ENCODE measurements around the gene FANCD2OS.
A peak's percentile ranks its signal among the peaks of the same experiment; 100 is the strongest.
"Not testable (repeated sequence)": the region's sequence is repeated elsewhere in the genome, so short reads cannot be mapped to it uniquely, and the experiment has no call there.

Gene FANCD2OS, protein sequence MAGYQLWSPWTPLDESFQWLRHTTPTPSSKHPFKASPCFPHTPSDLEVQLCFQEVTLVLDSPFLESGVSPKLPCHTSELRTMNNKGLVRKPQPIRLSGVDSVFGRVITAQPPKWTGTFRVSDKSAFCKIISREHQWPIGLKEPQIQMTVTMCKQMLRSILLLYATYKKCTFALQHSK

GRCh38 chr3:10108091-10108490, at the start of gene FANCD2OS:
Gene FANCD2OS, minus strand, starts transcription at chr3:10108255. Its CDS starts 3,481 bp downstream, at chr3:10104774.
- no peak for DNase-seq

GRCh38 chr3:10157031-10157430, 49.0 kb upstream of the FANCD2OS start:
- DNase-seq, result no peak

GRCh38 chr3:10155658-10156057, 47.6 kb upstream of the FANCD2OS start:
- no peak for DNase-seq

DNA sequence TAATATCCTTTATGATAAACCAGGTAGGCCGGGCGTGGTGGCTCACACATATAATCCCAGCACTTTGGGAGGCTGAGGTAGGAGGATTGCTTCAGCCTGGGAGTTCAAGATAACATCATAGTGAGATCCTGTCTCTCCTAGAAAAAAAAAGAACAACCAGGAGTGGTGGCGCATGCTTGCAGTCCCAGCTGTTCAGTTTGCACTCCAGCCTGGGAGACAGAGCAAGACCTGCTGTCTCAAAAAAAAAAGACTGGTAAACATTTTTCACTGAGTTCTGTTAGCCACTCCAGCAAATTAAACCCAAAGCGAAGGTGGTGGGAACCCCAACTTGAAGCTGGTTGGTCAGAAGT, 47.0 kb upstream of the FANCD2OS start:
- DNase-seq, result no peak

GRCh38 chr3:10154335-10155122, 46.5 kb upstream of the FANCD2OS start:
- no peak for DNase-seq

GRCh38 chr3:10150987-10151386, 42.9 kb upstream of the FANCD2OS start:
- no peak for DNase-seq

GRCh38 chr3:10149226-10149625, 41.2 kb upstream of the FANCD2OS start:
- DNase-seq, result no peak

GRCh38 chr3:10145685-10146084, 37.6 kb upstream of the FANCD2OS start:
- no peak for DNase-seq

- no peak for DNase-seq
Observed at GRCh38 chr3:10142707-10143560, 34.9 kb upstream of the FANCD2OS start.

- no peak for DNase-seq
Observed at GRCh38 chr3:10140996-10141546, 33.0 kb upstream of the FANCD2OS start.

GRCh38 chr3:10137178-10137577, 29.1 kb upstream of the FANCD2OS start:
- no peak for DNase-seq

DNA sequence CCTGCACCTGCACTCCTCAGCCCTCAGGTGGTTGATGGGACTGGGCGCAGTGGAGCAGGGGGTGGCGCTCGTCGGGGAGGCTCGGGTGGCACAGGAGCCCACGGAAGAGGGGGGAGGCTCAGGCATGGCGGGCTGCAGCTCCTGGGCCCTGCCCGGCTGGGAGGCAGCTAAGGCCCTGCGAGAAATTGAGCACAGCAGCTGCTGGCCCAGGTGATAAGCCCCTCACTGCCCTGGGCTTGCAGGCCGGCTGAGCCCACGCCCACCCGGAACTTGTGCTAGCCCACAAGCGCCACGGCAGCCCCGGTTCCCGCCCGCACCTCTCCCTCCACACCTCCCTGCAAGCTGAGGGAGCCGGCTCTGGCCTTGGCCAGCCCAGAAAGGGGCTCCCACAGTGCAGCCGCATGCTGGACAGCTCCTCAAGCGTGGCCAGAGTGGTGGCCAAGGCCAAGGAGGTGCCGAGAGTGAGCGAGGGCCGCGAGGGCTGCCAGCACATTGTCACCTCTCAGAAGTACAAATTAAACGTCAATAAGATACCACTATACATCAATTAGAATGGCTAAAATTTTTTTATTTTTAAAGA, 28.5 kb upstream of the FANCD2OS start:
- no peak for DNase-seq

GRCh38 chr3:10135872-10136271, 27.8 kb upstream of the FANCD2OS start:
- DNase-seq, result not testable (repeated sequence)

DNA sequence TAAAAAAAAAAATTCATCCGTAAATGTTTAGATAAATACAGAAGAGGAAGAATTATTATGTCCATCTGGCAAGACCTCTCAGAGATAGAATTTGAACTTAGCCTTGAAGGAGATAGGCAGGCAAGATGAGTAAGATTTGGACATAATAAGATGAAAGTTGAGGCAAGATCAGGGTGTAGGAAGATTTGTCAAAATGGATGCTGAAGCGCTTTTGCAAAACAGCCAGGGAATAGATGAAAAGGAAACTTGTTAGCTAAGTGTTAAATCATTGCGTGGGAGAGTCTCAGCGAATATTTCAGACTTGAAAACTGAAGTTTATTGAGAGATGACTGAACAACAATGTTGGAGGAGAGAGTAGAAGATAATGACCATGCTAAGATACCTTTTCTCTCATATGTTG, 14.7 kb upstream of the FANCD2OS start:
- no peak for DNase-seq

DNA sequence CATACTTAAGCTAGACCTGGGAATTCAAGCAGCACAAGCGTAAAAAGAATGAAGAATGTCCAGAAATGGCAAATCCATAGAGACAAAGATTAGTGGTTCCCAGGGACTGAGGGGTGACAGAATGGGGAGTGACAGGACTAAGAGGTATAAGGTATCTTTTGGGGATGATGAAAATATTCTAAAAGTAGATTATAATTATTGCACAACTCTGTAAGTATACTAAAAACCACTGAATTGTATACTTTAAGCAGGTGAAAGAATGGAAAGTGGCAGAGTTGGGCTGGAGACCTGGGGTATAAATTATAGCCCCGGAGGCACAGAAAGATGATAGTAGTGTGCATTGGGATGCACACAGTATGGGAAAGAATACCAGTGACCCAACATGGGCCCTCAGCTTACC, 13.0 kb upstream of the FANCD2OS start:
- DNase-seq, result no peak

DNA sequence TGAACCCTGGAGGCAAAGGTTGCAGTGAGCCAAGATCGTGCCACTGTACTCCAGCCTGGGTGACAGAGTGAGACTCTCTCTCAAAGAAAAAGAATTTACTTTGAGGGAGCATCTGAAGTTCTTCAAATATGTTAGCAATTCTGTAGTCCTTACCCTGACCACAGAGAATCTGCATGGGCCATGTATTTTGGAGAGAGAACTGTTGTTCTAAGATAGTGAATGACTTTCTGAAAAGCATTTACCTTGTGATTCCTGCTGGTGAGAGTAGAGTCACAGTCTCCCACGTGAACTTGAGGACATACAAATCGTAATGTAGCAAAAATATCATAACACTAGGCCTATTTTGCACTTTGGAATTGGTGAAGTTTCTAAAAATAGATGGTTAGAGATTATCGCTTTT, 11.3 kb upstream of the FANCD2OS start:
- DNase-seq, result no peak

DNA sequence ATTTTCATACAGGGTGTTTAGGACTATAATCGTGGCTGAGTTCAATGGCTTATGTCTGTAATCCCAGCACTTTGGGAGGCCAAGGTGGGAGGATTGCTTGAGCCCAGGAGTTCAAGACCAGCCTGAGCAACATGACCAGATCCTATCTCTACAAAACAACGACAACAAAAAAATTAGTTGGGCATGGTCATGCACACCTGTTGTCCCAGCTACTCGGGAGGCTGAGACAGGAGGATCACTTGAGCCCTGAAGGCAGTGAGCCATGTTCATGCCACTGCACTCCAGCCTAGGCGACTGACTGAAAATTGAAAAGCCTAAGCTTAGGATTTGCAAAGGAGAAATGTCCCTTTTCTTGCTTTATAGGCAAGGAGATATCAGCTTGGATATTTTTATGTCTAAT, 8.9 kb upstream of the FANCD2OS start:
- no peak for DNase-seq

- DNase-seq, result no peak
Observed at GRCh38 chr3:10116138-10116460, 8.0 kb upstream of the FANCD2OS start.

DNA sequence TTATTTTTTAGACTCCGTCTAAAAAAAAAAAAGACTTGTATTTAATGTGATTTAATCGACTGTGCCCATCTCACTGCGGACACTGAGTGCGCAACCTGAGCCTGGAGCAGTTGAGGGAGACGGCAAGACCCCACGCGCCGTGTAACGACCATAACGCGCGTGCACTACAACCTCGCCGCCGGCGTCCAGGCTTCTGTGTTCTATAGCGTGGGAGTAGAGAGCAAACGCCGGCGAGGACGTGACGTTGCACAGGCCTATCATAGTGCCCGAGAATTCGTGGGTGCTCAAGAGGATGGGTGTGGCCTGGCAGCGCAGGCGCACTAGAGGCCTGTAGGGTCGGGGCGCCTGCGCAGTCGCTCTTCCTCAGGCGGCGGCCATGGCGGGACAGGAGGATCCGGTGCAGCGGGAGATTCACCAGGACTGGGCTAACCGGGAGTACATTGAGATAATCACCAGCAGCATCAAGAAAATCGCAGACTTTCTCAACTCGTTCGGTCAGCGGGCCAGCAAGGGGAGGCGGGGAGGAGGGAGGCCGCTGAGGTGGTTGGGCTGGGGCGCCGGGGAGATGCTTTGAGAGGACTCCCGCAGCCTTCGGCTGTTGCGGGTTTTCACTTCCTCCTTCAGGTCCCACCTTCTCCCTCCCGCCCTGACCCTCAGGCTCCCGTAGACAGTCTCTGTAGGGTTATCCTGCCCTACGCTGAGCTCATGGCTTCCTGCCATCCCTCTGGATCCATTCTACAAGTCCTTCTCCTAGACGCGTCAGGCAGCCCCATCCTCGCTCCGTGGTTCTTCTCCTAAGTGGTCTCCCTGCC, 7.5 kb upstream of the FANCD2OS start, which contains the start of gene BRK1:
Gene BRK1 (plus strand): TSS at position 350 of the 812 bp plus-strand sequence. CDS start 27 bp downstream, at position 377.
- DNase-seq, result peak; percentile 62 to 71

DNA sequence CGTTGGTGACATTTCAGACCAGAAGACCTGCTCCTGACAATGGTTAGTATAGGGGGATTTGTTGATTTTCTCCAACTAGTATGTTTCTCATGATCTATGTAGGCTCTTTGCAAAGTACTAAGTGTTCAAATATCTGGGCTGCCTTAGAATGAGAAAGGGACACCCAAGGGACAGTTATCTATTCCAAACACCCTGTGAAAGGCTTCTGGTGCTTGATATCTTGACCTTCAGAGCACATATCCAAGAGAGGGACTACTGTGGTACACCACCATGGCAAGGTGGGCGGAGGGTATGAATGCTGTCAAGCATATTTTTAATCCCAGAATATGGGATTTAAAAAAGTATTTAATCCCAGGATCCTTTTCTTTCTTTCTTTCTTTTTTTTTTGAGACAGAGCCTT, 1.1 kb downstream of the FANCD2OS start:
- DNase-seq, result no peak

DNA sequence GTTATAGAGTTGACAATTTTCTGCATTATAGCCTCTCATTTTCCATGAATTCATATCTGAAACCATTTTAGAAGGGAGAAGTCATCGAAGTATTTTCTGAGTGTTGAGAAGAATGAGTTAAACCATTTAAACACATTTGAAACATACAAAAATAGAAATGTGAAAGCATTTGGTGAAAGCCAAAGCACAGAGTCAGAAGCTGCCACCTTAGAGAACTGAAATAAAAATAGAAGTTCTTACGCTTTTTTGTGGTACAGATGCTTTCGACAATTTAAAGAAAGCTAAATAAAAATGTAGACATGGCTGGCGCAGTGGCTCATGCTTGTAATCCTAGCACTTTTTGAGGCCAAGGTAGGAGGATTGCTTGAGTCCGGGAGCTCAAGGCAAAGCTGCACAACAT, 9.0 kb downstream of the FANCD2OS start:
- DNase-seq, result no peak

DNA sequence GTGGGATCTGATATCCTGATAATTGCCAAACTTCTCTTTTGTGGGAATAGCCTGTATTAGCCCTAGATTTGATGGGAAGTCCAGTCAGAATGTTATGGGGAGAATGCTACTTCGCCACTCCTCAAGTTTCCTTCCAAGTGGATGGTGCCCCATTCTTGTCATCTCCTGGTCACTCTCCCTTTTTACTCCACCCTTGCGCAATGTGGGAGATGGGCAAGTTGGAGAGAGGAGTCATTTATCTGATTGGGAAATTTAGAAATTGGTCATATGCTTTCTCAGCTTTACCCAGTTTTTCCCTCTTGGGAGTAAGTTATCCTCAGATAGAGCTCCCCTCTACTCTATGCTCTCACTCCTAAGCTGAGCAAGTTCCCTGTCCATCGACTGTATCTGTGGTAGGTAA, 14.4 kb downstream of the FANCD2OS start:
- no peak for DNase-seq

Data from cerebellar nuclear complex (tissue), 1 donor.